Measurements from ENCODE around the gene ATP6V1B1. TPM values are rescaled to one million over a fixed set of nuclear protein-coding genes. Genes with fewer than 3 reads are reported as not detected.

The ATP6V1B1 gene
- total and polyA plus RNA-seq, 2 experiments from 2014 or later, result not detected

GRCh38 chr2:70979626-70980025 lies 43.9 kb downstream of the ATP6V1B1 start (continued):
- TF ChIP-seq, protein P1, sequence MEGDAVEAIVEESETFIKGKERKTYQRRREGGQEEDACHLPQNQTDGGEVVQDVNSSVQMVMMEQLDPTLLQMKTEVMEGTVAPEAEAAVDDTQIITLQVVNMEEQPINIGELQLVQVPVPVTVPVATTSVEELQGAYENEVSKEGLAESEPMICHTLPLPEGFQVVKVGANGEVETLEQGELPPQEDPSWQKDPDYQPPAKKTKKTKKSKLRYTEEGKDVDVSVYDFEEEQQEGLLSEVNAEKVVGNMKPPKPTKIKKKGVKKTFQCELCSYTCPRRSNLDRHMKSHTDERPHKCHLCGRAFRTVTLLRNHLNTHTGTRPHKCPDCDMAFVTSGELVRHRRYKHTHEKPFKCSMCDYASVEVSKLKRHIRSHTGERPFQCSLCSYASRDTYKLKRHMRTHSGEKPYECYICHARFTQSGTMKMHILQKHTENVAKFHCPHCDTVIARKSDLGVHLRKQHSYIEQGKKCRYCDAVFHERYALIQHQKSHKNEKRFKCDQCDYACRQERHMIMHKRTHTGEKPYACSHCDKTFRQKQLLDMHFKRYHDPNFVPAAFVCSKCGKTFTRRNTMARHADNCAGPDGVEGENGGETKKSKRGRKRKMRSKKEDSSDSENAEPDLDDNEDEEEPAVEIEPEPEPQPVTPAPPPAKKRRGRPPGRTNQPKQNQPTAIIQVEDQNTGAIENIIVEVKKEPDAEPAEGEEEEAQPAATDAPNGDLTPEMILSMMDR (conservative IDR thresholded peaks at IDR 0.05; ENCODE audit: low read depth in 2 of 2), result no peak
- TF ChIP-seq POLR2AphosphoS5 (IDR thresholded peaks at IDR 0.05; ENCODE audit: low read depth) (no peak), CREB1 (CRISPR knock-in tag; IDR thresholded peaks at IDR 0.05; ENCODE audit: low read depth) (no peak)

DNA sequence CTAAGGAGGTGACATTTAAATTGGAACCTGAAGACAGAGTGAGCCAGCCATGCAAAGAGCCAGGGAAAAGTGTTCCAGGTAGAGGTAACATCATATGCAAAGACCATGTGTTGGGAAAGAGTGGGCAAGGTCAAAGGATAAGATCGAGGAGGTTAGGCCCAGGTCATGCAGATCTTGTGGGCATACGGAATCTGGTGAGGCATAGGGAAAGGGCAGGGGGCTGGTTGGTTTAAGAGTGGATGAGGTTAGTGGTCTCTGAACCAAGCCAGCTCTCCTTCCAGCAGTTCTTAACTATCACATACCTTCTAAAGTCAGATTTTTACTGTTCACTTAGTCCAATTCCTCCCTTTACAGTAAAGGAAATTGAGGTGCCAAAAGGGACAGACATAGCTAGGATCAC lies 45.7 kb downstream of the ATP6V1B1 start:
- ATAC-seq (no peak), DNase-seq (ENCODE audit: low spot score) (no peak)
- H3K4me1 ChIP-seq (ENCODE audit: insufficient read depth), result peaks cover 9% of the 10 kb centered on the region; the same call in 1 of the 2 replicates
- H3K9me2 ChIP-seq (ENCODE audit: insufficient read depth), result no peaks in the 10 kb centered on the region
- Mint-ChIP-seq H3K36me3 (ENCODE audit: low read depth) (peaks cover 7% of the 10 kb centered on the region; the same call in 1 of the 3 replicates), H3K27ac (no peak overlapping the region), H3K4me1 (peaks cover 16% of the 10 kb centered on the region), H3K4me3 (no peak overlapping the region), H3K27me3 (ENCODE audit: insufficient read depth, low read depth, poor library complexity) (peaks cover 30% of the 10 kb centered on the region), H3K9me3 (no peaks in the 10 kb centered on the region; the same call in 2 of the 3 replicates)
- peaks cover 7% of the 10 kb centered on the region; the same call in 1 of the 2 replicates for H4K20me1 ChIP-seq (replicated peaks; ENCODE audit: insufficient read depth)
- peaks cover 22% of the 10 kb centered on the region for H3K27me3 ChIP-seq (ENCODE audit: insufficient read depth)
- H3K4me3 ChIP-seq, result no peak overlapping the region
- H3K36me3 ChIP-seq (ENCODE audit: insufficient read depth), result no peaks in the 10 kb centered on the region
- no peak overlapping the region for H3K27ac ChIP-seq (ENCODE audit: low read depth)
- H3F3A ChIP-seq (replicated peaks; ENCODE audit: low read depth), result no peaks in the 10 kb centered on the region
- no peaks in the 10 kb centered on the region for H3K79me2 ChIP-seq (replicated peaks; ENCODE audit: insufficient read depth)
- no peak overlapping the region for H3K4me2 ChIP-seq
- no peak overlapping the region for H2AFZ ChIP-seq
- no peak for TF ChIP-seq POLR2AphosphoS5 (IDR thresholded peaks at IDR 0.05; ENCODE audit: low read depth)
- no peak for TF ChIP-seq NANOG (IDR thresholded peaks at IDR 0.05; ENCODE audit: borderline replicate concordance)
- TF ChIP-seq REST (IDR thresholded peaks at IDR 0.05; ENCODE audit: unreplicated experiment), result no peak
- TF ChIP-seq CREB1 (CRISPR knock-in tag; IDR thresholded peaks at IDR 0.05; ENCODE audit: low read depth), result no peak
- no peak for TF ChIP-seq STAT1 (IDR thresholded peaks at IDR 0.05; ENCODE audit: unreplicated experiment)
- TF ChIP-seq ZNF331 (CRISPR knock-in tag; IDR thresholded peaks at IDR 0.05; ENCODE audit: low read depth), result no peak
- no peak for TF ChIP-seq ETS1 (IDR thresholded peaks at IDR 0.05)
- TF ChIP-seq EZH2phosphoT487 (IDR thresholded peaks at IDR 0.05; ENCODE audit: unreplicated experiment), result no peak
- TF ChIP-seq, protein P1 (conservative IDR thresholded peaks at IDR 0.05; ENCODE audit: low read depth in 2 of 2), result no peak
- TF ChIP-seq ZNF114 (CRISPR knock-in tag; IDR thresholded peaks at IDR 0.05), result no peak
- no peak for TF ChIP-seq JUNB (IDR thresholded peaks at IDR 0.05; ENCODE audit: unreplicated experiment)
